ENCODE results near the gene FFAR3. TPM values are rescaled to one million over a fixed set of nuclear protein-coding genes. Genes with fewer than 3 reads are reported as not detected.

Gene FFAR3
- total RNA-seq, 2 experiments from 2014 or later = not detected

GRCh38 chr19:35317464-35318043, 40.7 kb upstream of the FFAR3 start:
- POLR2A ChIA-PET = no interaction called here
- Mint-ChIP-seq H3K9me3 (peaks cover 5% of the 10 kb centered on the region), H3K4me1 (peaks cover 5% of the 10 kb centered on the region), H3K27ac (no peak overlapping the region), H3K36me3 (ENCODE audit: low read depth) (no peaks in the 10 kb centered on the region), H3K4me3 (no peak overlapping the region), H3K27me3 (peaks cover 14% of the 10 kb centered on the region)
- CTCF ChIA-PET = interaction anchor here (1.1 to 1.5 kb wide), 3 partner anchors 9 to 15 kb away, joined by 3 to 5 read pairs (median 4); no protein-coding TSS in a partner anchor
- no peak for DNase-seq

GRCh38 chr19:35318679-35319448, 39.4 kb upstream of the FFAR3 start:
- peaks cover 5% of the 10 kb centered on the region for H3K4me1 Mint-ChIP-seq
- H3K9me3 Mint-ChIP-seq = peaks cover 5% of the 10 kb centered on the region
- DNase-seq = no peak
- no peak overlapping the region for H3K4me3 Mint-ChIP-seq
- peaks cover 13% of the 10 kb centered on the region for H3K27me3 Mint-ChIP-seq
- peak overlapping the region; percentile 3 for H3K27ac Mint-ChIP-seq
- ChIA-PET CTCF (interaction anchor here (0.6 to 1.1 kb wide), 2 partner anchors 9 to 1325 kb away, joined by 3 read pairs; no protein-coding TSS in a partner anchor), POLR2A (interaction anchor here (0.5 kb wide), 1 partner anchor 1762 kb away, joined by 4 read pairs; no protein-coding TSS in a partner anchor)
- no peaks in the 10 kb centered on the region for H3K36me3 Mint-ChIP-seq (ENCODE audit: low read depth)

GRCh38 chr19:35320065-35320713, 38.1 kb upstream of the FFAR3 start:
- POLR2A ChIA-PET = no interaction called here
- CTCF ChIA-PET = no interaction called here
- Mint-ChIP-seq H3K4me3 (no peak overlapping the region), H3K27ac (no peak overlapping the region), H3K36me3 (ENCODE audit: low read depth) (no peaks in the 10 kb centered on the region), H3K9me3 (peaks cover 5% of the 10 kb centered on the region), H3K4me1 (peaks cover 5% of the 10 kb centered on the region), H3K27me3 (peaks cover 13% of the 10 kb centered on the region)
- no peak for DNase-seq

- CTCF ChIA-PET = no interaction called here
- peaks cover 5% of the 10 kb centered on the region for H3K4me1 Mint-ChIP-seq
- peaks cover 5% of the 10 kb centered on the region for H3K9me3 Mint-ChIP-seq
- H3K4me3 Mint-ChIP-seq = no peak overlapping the region
- no peak overlapping the region for H3K27ac Mint-ChIP-seq
- H3K27me3 Mint-ChIP-seq = peaks cover 18% of the 10 kb centered on the region
- POLR2A ChIA-PET = no interaction called here
- no peak for DNase-seq
- H3K36me3 Mint-ChIP-seq (ENCODE audit: low read depth) = no peaks in the 10 kb centered on the region
Measured at GRCh38 chr19:35321291-35321690, 37.0 kb upstream of the FFAR3 start.

GRCh38 chr19:35322014-35322413, 36.2 kb upstream of the FFAR3 start:
- CTCF ChIA-PET = no interaction called here
- no peak overlapping the region for H3K27ac Mint-ChIP-seq
- H3K9me3 Mint-ChIP-seq = peaks cover 5% of the 10 kb centered on the region
- H3K27me3 Mint-ChIP-seq = peaks cover 18% of the 10 kb centered on the region
- H3K4me3 Mint-ChIP-seq = no peak overlapping the region
- POLR2A ChIA-PET = no interaction called here
- H3K4me1 Mint-ChIP-seq = peaks cover 5% of the 10 kb centered on the region
- no peak for DNase-seq
- H3K36me3 Mint-ChIP-seq (ENCODE audit: low read depth) = no peaks in the 10 kb centered on the region

GRCh38 chr19:35327642-35328041, 30.6 kb upstream of the FFAR3 start:
- Mint-ChIP-seq H3K9me3 (no peaks in the 10 kb centered on the region), H3K27me3 (peaks cover 7% of the 10 kb centered on the region), H3K27ac (no peak overlapping the region), H3K4me1 (peaks cover 7% of the 10 kb centered on the region), H3K4me3 (no peak overlapping the region), H3K36me3 (ENCODE audit: low read depth) (no peaks in the 10 kb centered on the region)
- DNase-seq = no peak
- POLR2A ChIA-PET = no interaction called here
- CTCF ChIA-PET = interaction anchor here (1.2 kb wide), 1 partner anchor 10 kb away, joined by 3 read pairs; no protein-coding TSS in a partner anchor

GRCh38 chr19:35328851-35329285, 29.4 kb upstream of the FFAR3 start, which contains the start of gene CD22:
Gene CD22 (plus strand): TSS chr19:35329187. CDS start chr19:35332041, 2,854 bp downstream.
- CTCF ChIA-PET = interaction anchor here (0.6 to 1.2 kb wide), 2 partner anchors 11 to 153 kb away, joined by 3 read pairs; no protein-coding TSS in a partner anchor
- POLR2A ChIA-PET = no interaction called here
- H3K4me1 Mint-ChIP-seq = peaks cover 18% of the 10 kb centered on the region
- no peak within 1 kb of the TSS for H3K27ac Mint-ChIP-seq
- no peak for DNase-seq
- H3K9me3 Mint-ChIP-seq = no peaks in the 10 kb centered on the region
- no peak within 1 kb of the TSS for H3K4me3 Mint-ChIP-seq
- peaks cover 7% of the 10 kb centered on the region for H3K27me3 Mint-ChIP-seq
- no peaks in the 10 kb centered on the region for H3K36me3 Mint-ChIP-seq (ENCODE audit: low read depth)

GRCh38 chr19:35329323-35329722, 28.9 kb upstream of the FFAR3 start:
- Mint-ChIP-seq H3K27ac (no peak overlapping the region), H3K9me3 (no peaks in the 10 kb centered on the region), H3K36me3 (ENCODE audit: low read depth) (no peaks in the 10 kb centered on the region), H3K4me1 (peaks cover 18% of the 10 kb centered on the region), H3K4me3 (no peak overlapping the region), H3K27me3 (peaks cover 7% of the 10 kb centered on the region)
- POLR2A ChIA-PET = no interaction called here
- DNase-seq = no peak
- CTCF ChIA-PET = no interaction called here

- ChIA-PET CTCF (no interaction called here), POLR2A (no interaction called here)
- no peaks in the 10 kb centered on the region for H3K36me3 Mint-ChIP-seq (ENCODE audit: low read depth)
- no peak for DNase-seq
- no peak overlapping the region for H3K27ac Mint-ChIP-seq
- no peak overlapping the region for H3K4me3 Mint-ChIP-seq
- H3K9me3 Mint-ChIP-seq = no peaks in the 10 kb centered on the region
- peaks cover 20% of the 10 kb centered on the region for H3K4me1 Mint-ChIP-seq
- H3K27me3 Mint-ChIP-seq = peaks cover 4% of the 10 kb centered on the region
Measured at GRCh38 chr19:35330475-35330874, 27.8 kb upstream of the FFAR3 start.

GRCh38 chr19:35331551-35332214, 26.6 kb upstream of the FFAR3 start:
- no peak for DNase-seq
- no peak overlapping the region for H3K27ac Mint-ChIP-seq
- ChIA-PET POLR2A (no interaction called here), CTCF (interaction anchor here (1.3 to 1.6 kb wide), 3 partner anchors 19 to 179 kb away, joined by 3 read pairs; no protein-coding TSS in a partner anchor)
- no peaks in the 10 kb centered on the region for H3K27me3 Mint-ChIP-seq
- no peaks in the 10 kb centered on the region for H3K9me3 Mint-ChIP-seq
- peaks cover 20% of the 10 kb centered on the region for H3K4me1 Mint-ChIP-seq
- no peak overlapping the region for H3K4me3 Mint-ChIP-seq
- no peaks in the 10 kb centered on the region for H3K36me3 Mint-ChIP-seq (ENCODE audit: low read depth)

GRCh38 chr19:35332817-35333216, 25.4 kb upstream of the FFAR3 start:
- POLR2A ChIA-PET = interaction anchor here (0.5 kb wide), 1 partner anchor 56 kb away, joined by 5 read pairs; no protein-coding TSS in a partner anchor
- Mint-ChIP-seq H3K27me3 (no peaks in the 10 kb centered on the region), H3K9me3 (no peaks in the 10 kb centered on the region), H3K27ac (no peak overlapping the region), H3K4me1 (peaks cover 20% of the 10 kb centered on the region), H3K36me3 (ENCODE audit: low read depth) (no peaks in the 10 kb centered on the region), H3K4me3 (no peak overlapping the region)
- CTCF ChIA-PET = interaction anchor here (0.8 to 1.6 kb wide), 8 partner anchors 14 to 178 kb away, joined by 3 to 5 read pairs (median 3); partner anchors contain the start of gene FFAR3
- DNase-seq = peak; percentile 25

- Mint-ChIP-seq H3K36me3 (ENCODE audit: low read depth) (no peaks in the 10 kb centered on the region), H3K27ac (no peak overlapping the region), H3K4me3 (no peak overlapping the region), H3K27me3 (no peaks in the 10 kb centered on the region), H3K9me3 (no peaks in the 10 kb centered on the region), H3K4me1 (peaks cover 16% of the 10 kb centered on the region)
- no peak for DNase-seq
- CTCF ChIA-PET = interaction anchor here (1.3 to 1.6 kb wide), 2 partner anchors 23 to 26 kb away, joined by 3 to 4 read pairs; partner anchors contain the start of gene FFAR3
- POLR2A ChIA-PET = no interaction called here
Measured at GRCh38 chr19:35334144-35334753, 24.0 kb upstream of the FFAR3 start.

Measured in activated CD4-positive, alpha-beta T cell treated with anti-CD3 and anti-CD28 coated beads, Interleukin-2, amount 10 ng/mL, durations not matched to agents 7 days and 5 days (primary cell).